ENCODE measurements around the gene GTF2E1.
"Not testable (repeated sequence)": the region's sequence is repeated elsewhere in the genome, so short reads cannot be mapped to it uniquely, and the experiment has no call there.

Gene GTF2E1

DNA sequence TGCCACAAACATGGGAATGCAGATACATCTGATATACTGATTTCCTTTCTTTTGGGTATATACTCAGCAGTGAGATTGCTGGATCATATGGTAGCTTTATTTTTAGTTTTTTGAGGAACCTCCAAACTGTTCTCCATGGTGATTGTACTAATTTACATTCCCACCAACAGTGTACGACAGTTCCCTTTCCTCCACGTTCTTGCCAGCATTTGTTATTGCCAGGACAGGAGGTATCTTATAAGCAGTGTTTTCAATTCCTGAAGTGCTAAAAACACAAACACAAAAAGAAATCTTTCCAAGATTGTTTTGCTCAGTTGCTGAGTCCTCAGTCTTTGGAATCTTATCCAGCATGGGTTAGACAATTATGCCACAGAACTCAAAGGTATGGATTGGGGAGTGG is 13.5 kb downstream of the GTF2E1 start:
- no peak for DNase-seq (ENCODE audit: low read depth)

DNA sequence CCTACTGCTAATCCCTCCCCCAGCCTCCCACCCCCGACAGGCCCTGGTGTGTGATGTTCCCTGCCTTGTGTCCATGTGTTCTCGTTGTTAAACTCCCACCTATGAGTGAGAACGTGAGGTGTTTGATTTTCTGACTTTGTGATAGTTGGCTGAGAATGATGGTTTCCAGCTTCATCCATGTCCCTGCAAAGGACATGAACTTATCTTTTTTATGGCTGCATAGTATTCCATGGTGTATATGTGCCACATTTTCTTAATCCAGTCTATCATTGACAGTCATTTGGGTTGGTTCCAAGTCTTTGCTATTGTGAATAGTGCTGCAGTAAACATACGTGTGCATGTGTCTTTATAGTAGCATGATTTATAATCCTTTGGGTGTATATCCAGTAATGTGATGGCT is 16.0 kb downstream of the GTF2E1 start:
- DNase-seq (ENCODE audit: low read depth), result not testable (repeated sequence)

DNA sequence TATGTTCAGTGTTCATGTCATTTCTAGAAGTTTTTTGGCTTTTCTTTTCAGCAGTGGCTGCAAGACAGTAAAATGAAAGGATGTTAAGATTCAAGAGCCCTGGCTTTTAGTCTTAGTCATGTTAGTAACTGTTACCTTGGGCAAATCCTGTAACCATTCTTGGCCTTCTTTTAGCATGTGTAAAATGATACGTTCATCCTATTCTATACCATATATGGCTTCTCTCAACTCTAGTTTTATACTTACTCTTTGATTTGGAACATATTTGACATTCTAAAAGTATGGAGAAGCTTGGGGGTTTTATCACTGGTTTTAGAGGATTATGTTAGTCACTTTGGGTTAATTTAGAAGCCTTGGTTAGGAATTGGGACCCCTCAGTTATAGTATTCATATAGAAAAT is 20.1 kb downstream of the GTF2E1 start:
- DNase-seq (ENCODE audit: low read depth), result peak; percentile 69

DNA sequence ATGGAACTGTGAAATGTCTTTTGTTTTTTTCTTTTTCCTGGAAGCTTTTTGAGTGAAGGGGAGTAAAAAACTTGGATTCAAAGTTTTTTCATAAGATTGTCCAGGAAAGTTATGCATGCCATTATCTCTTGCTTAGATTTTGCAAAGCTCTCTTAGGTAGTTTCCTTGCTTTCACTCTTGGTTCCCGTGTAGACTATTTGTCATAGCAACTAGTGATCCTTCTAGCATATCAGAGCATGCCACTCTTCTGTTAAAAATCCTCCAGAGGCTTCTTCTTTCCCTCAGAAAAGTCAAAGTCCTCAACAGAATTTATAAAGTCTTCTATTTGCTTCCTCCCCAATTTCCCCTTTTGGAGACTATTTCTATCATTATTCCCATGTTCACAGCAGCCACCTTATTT is 21.1 kb downstream of the GTF2E1 start:
- peak; percentile 40 for DNase-seq (ENCODE audit: low read depth)

DNA sequence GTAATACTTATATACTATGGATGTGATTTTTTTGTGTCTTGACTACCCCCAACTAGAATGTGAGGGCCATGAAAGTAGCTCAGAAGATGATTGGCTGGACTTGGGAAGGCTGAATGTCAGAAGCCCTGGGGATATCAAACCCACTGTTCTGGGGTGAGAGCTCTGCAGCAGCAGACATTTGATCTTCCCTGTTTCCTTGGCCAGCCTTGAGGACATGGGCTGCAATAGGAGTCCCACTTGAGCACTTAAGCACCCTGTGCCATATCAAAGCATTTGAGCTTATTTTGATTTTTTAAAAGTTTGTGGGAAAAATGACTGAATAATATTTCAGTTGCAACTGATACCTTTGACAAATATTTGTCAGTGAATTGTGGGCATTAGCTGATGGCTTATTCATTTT is 21.7 kb downstream of the GTF2E1 start:
- DNase-seq (ENCODE audit: low read depth), result no peak

DNA sequence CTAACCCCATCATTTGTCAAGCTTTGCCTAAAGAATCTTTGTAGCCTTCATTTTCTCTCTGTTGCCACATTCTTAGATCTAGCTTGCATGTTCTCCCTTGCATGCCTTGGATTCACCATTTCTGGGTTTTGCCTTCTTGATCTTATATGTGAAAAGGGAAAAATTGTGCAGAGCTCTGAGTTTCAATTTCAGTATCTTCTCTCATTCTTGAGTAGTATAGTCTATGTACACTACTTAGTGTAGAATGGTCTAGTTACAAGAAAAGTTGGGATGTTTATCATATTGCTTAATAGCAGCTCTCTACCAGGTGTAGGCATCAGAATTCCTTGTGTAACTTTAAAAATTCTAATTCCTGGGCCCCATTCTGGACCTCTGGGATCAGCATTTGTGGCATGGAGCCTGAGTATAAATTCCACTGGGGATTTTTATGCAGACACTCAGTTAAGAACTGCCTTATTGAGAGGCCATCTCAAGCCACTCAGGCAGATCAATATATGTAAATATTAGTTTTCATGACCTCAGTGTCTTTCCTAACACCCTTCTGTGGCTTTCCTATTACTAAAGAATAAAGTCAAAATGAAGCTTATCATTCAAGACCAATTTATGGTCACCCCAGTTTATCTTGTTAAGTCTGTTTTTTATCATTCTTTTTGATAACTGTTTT is 23.4 kb downstream of the GTF2E1 start:
- no peak for DNase-seq (ENCODE audit: low read depth)

DNA sequence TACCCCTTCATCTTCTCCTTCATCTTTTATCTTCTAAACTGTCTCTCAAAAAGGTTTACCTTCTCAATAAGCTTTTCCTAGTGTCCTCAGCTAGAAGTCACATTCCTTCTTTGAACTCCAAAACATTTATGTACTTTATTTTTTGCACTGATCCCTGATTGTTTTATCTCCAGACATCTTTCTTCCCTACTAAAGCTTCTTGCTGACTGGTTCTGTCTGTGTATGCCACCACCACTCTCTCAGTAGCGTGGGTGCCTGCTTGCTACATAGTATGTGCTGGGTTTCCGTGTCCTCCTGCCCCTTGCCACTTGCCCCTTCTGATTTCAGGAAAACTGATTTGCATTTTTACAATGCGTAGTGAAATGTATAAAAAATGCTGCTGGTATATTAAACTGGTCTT is 24.0 kb downstream of the GTF2E1 start:
- DNase-seq (ENCODE audit: low read depth), result no peak

DNA sequence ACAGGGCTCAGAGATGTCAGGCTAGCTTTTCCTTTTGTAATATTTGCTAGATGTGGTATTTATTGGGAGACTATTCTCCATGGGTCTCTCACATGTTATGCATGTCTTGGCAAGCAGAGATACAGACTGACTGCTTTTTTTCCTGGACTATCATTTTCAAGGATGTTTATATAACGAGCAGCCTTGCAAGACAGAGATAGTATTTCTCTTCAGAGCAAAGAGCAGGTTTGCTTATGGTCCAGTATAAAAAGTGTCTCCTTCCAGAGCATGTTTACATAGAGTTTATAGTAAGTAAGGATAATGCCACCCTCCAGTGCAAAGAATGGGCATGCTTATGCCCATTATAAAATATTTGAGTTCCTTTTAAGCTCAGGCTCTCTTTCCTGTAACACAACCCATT is 24.6 kb downstream of the GTF2E1 start:
- DNase-seq (ENCODE audit: low read depth), result peak; percentile 69

DNA sequence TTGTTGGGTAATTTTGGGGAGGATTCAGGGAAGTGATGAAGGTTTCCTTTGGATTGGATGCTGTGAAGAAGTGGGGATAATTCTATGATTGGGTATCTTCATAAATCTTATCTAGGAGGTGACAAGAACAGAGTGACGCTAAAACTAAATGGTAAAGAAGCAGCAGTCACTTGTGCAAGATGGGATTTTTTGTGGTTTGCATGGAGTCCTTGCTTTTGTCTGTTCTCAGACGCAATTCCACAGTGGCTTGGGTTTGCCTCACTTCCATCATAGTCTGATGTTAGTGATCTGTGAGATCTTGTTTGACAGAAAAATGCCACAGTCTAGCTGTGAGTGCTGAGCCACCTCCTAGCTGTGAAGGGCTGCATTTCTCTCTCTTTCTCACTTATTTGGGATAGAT is 26.9 kb downstream of the GTF2E1 start:
- no peak for DNase-seq (ENCODE audit: low read depth)

DNA sequence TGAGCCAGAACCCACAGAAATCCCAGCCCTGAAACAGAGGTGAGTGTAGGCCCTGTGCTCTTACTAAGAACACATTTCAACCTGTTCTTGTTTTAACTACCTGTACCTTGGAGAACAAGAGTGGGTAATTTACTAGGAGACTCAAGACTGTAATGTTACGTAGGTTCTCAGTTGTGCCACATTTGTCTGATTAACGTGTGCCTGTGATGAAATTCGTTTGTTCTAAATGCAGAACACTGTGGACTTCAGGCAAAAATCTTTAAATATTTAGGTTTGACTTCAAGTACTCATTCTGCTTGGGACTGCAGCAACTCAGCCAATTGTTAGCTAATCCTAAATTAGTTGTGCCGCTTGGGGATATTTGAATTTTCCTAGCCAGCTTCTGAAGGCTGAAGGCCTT is 28.3 kb downstream of the GTF2E1 start:
- no peak for DNase-seq (ENCODE audit: low read depth)

DNA sequence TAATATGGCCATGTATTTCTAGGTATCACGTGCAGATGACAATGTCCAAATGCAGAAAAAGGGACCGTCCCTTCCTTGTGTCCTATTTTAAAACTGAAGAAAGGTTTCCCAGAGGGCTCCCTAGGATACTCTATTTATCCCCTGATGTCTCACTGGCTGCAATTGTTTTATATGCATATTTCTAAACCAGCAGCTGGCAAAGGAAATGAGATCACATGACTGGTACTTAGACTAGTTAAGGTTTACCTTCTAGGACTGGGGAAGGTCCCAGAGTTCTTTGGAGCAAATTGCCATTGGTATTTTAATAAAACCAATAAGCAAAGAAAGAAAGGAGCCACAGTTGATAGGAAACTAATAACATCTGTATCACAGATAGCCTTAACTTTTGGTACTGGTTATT is 29.5 kb downstream of the GTF2E1 start:
- DNase-seq (ENCODE audit: low read depth), result no peak

DNA sequence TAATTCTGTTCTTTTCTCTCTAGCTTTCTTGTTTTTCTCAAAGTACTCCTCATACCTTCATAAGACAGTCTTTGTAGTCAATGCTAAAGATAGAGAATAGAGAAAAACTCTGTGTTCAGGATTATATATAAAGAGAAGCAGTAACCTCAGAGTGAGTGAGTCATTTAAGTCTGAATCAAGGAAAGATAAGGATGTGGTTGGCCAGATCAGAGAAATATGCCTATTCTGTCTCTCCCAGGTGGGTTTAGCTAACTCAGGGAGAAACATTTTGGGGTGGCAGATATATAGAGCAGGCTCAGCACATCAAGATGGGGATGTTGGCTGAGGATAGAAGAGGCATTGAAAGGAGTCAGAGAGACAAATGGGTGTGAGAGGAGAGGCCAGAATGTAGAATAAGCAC is 31.4 kb downstream of the GTF2E1 start:
- peak; percentile 75 for DNase-seq (ENCODE audit: low read depth)

DNA sequence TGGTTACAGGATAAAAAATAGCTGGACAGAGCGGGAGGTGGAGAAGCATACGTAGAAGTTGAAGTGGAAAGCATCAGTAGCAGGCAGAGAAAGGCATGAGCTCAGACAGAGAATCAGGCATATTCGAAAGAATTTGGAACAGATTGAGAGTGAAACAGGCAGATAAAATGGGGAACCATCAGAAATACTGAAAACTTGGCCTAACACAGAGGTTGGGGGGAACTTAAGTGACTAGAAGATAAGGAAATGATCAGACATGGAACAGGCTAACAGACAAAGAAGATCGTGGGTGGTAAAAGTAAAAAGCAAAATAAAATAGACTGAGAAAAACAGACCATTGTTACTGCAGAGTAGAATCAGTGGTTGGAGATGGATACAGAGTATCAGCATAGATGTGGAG is 32.9 kb downstream of the GTF2E1 start:
- no peak for DNase-seq (ENCODE audit: low read depth)

DNA sequence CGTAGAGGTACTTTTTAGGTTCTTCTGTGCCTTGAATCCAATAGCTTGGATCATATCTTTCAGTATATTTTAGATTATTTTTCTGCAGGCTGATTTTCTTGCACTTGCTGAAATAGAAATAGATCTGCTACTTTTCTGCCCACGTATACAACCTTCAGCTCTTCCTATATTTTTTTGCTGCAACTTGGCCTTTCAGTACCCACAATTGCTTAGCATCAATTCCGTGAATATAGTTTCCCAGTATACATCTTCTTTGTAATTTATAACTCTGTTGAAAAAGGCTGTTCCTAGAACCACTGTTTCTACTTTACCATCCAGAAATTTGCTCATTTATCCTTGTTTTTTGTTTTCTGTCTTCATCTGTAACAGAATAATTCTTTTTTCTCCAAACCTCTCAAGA is 36.2 kb downstream of the GTF2E1 start:
- no peak for DNase-seq (ENCODE audit: low read depth)

DNA sequence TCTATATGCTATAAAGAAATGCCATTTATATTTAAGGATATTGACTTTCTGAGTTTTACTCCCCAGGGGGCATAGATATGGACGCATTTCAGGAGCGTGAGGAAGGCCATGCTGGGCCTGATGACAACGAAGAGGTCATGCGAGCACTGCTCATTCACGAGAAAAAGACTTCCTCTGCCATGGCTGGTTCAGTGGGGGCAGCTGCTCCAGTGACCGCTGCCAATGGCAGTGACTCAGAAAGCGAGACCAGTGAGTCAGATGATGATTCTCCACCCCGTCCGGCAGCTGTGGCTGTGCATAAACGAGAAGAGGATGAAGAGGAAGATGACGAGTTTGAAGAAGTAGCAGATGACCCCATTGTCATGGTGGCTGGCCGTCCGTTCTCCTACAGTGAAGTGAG is 38.4 kb downstream of the GTF2E1 start:
- DNase-seq (ENCODE audit: low read depth), result peak; percentile 94

DNA sequence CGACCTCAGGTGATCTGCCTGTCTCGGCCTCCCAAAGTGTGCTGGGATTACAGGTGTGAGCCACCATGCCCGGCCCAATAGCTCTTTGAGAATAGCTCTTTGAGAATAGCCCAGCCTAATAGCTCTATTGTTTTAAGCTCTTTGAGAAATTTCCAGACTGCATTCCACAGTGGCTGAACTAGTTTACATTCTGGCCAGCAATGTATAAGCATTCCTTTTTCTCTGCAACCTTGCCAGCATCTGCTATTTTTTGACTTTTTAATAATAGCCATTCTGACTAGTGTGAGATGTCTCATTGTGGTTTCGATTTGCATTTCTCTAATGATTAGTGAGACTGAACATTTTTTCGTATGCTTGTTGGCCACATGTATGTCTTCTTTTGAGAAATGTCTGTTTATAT is 43.3 kb downstream of the GTF2E1 start:
- peak; percentile 77 for DNase-seq (ENCODE audit: low read depth)

DNA sequence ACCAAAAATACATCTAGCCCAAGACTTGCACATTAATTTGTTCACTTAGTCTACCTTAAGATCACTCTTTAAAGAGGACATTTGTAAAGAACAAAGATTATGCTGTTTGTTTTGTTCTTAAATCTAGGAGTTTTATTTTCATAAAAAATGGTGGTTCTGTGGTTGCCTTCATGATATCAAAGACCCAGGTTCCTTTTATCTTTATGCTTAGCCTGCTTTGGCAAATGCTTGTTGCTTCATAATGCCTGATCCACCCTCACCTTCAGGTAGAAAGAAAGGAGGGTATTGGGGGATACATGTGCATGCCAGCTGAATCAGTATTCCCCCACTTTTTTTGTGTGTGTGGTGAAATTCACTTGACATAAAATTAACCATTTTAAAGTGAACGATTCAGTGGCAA is 48.5 kb downstream of the GTF2E1 start:
- DNase-seq (ENCODE audit: low read depth), result no peak

DNA sequence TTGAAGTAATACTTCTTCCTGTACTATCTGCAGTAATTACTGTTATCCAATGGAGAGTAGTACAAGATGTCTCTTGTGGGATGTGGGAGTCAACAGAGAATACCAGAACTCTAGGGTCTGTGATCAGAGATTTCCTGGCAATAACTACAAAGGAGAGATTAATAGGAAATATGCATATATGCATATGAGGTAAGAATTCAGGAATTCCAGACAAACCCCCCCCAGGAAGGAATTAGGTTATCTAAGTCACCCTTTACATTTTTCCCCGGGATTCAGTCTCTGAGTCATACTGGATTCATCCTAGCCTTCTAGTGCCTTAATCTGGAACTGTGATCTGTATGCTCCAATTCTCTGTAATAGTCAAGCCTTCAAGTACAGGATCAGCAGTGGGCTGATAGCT is 49.4 kb downstream of the GTF2E1 start:
- peak; percentile 57 for DNase-seq (ENCODE audit: low read depth)

DNA sequence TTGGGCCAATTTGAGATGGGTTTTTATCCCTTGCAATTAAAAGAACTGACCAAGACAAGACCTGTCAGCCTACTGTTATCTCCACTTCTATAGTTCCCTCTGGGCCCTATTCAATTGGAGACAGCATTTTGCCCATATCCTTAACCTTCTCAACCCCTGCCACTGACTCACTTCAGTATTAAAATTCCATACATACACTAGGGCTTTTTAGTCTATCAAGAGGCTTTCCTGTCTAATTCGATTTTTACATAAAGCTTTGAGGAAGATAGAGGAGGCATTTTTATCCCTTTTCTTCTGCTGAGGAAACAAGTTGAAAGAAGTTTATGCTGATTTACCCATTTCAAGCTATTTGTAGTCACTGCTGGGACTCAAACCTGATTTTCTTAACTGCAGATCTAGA is 51.1 kb downstream of the GTF2E1 start:
- DNase-seq (ENCODE audit: low read depth), result peak; percentile 49

DNA sequence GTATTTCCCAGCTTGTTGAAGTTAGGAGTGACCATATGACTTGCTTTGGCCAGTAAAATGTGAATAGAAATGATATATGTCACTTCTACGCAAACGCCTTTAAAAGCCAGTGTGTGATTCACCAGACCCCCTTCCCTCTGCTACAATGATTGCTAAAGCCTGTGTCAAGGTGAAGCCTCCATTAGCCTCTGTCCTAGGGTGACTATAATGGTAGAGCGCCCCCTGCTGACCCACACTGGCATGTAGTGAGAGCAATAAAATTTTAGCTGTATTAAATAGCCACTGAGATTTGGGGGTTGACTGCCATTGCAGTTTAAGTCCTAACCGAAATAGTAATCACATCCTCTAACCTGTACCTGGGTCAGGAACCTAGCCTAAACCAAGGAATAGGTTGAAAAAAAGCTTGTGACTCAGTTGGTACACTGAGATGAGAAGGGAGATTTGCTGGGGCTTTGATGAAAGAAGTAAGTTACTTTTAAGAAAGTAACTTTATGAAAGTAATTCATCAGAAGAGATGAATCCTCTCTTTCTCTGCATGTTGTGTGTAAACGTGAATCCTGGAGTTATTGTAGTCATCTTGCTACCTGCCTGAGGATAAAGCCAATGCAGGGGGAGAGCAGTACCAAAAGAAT is 52.6 kb downstream of the GTF2E1 start:
- peak; percentile 82 for DNase-seq (ENCODE audit: low read depth)

DNA sequence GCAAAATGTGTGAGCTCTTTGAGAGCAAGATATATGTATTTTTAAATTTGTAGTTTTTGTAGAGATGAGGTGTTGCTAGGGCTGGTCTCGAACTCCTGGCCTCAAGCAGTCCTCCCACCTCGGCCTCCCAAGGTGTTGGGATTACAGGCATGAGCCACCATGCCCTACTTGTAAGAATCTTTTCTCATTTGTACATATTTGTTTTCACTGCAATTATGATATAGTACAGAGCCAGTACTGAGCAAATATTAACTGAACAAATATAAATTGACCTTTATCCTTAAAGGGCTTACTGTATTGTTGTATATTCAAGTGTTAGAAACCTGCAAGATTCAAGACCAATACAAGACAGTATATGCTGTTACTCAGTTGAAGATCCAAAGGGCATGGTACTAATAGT is 53.4 kb downstream of the GTF2E1 start:
- DNase-seq (ENCODE audit: low read depth), result no peak

DNA sequence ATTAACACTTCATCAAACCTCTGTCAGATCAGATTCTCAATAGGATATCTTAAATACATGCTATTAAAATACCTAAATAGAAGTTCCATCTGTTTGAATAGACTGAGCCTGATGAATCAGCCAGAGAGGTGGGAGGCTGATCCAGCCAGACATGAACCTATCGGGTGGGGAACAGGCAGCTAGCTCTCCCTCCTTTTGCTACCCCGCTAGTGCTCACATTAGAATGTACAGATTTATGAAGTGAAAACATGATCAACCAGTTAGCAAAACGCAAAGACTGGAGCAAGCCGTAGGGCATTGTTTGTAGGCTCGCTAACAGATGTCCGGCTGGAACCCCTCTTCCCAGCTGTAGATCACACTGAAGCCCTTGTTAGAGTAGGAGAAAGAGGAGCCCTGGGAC is 54.4 kb downstream of the GTF2E1 start:
- DNase-seq (ENCODE audit: low read depth), result no peak

DNA sequence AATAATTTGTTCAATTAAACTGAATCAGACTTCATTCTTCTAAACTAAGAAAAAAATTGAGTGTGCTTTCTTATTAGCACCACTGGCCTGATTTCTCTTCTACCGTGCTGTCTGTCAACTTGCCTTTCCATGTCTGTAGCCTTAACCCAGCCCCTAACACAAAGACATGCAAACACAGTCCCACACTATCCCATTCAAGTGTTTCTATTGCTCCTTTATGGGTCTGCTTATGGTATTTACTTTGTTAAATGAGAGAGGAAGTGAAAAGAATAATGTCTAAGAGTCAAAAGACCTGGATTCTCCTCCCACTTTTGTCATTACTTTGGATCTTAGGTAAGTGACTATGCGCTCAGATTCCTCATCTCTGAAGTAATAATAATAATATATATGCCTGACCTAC is 55.3 kb downstream of the GTF2E1 start:
- DNase-seq (ENCODE audit: low read depth), result no peak

DNA sequence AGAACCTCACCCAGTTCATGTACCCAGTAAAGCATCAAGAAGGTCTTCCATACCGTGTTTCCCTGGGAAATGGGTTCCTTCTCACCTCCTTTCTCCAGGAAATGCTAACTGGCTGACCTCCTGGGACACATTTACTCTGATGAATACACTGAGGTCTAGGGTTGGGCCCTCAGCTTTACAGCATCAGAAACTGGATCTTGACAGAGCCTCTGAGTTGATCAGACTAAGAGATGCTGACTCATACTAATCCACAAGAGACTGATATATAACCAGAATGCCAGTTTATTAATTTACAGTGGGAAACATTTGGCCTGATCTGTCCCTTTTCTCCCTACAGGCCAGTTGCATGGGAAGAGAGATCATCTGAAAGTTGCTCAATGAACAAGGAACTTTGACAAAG is 55.8 kb downstream of the GTF2E1 start:
- DNase-seq (ENCODE audit: low read depth), result peak; percentile 49

Measured in iris pigment epithelial cell (primary cell).